Measurements from ENCODE around the gene ALDH1A3. TPM values are rescaled to one million over a fixed set of nuclear protein-coding genes. Genes with fewer than 3 reads are reported as not detected.

The ALDH1A3 gene
- total RNA-seq, 1 experiment from 2014 or later: 983 TPM

GRCh38 chr15:100869151-100869999 is 10.3 kb upstream of the ALDH1A3 start:
- CTCF ChIA-PET: no interaction called here
- no peak for DNase-seq
- no peak overlapping the region for H3K27ac Mint-ChIP-seq (ENCODE audit: unreplicated experiment)
- no TSS peak for BruUV-seq (replicated peaks)
- no peaks in the 10 kb centered on the region for H3K36me3 Mint-ChIP-seq (ENCODE audit: insufficient read depth, unreplicated experiment)
- peak; percentile 37 for TF ChIP-seq CTCF (IDR thresholded peaks at IDR 0.05; ENCODE audit: unreplicated experiment)
- intact Hi-C loops (cut with micrococcal nuclease; ENCODE audit: unreplicated experiment): no loop called here
- H3K27me3 Mint-ChIP-seq (ENCODE audit: unreplicated experiment): no peaks in the 10 kb centered on the region
- H3K4me1 Mint-ChIP-seq (ENCODE audit: low read depth, unreplicated experiment): peaks cover 6% of the 10 kb centered on the region
- no peaks in the 10 kb centered on the region for H3K9me3 Mint-ChIP-seq (ENCODE audit: low read depth, unreplicated experiment)
- no peak overlapping the region for H3K4me3 Mint-ChIP-seq (ENCODE audit: low read depth, unreplicated experiment)

- CTCF ChIA-PET: interaction anchor here (0.6 to 1.6 kb wide), 19 partner anchors 16 to 246 kb away, joined by 3 to 28 read pairs (median 3); no protein-coding TSS in a partner anchor
- H3K4me1 Mint-ChIP-seq (ENCODE audit: low read depth, unreplicated experiment): peaks cover 8% of the 10 kb centered on the region
- peak; percentile 81 for DNase-seq
- no peaks in the 10 kb centered on the region for H3K27me3 Mint-ChIP-seq (ENCODE audit: unreplicated experiment)
- no peak overlapping the region for H3K4me3 Mint-ChIP-seq (ENCODE audit: low read depth, unreplicated experiment)
- no peaks in the 10 kb centered on the region for H3K9me3 Mint-ChIP-seq (ENCODE audit: low read depth, unreplicated experiment)
- intact Hi-C loops (cut with micrococcal nuclease; ENCODE audit: unreplicated experiment): loop anchor here (1.0 to 2.0 kb wide), 3 partner anchors 150 to 245 kb away; no protein-coding TSS in a partner anchor
- BruUV-seq (replicated peaks): no TSS peak
- H3K27ac Mint-ChIP-seq (ENCODE audit: unreplicated experiment): no peak overlapping the region
- TF ChIP-seq CTCF (IDR thresholded peaks at IDR 0.05; ENCODE audit: unreplicated experiment): peak; percentile 72
- H3K36me3 Mint-ChIP-seq (ENCODE audit: insufficient read depth, unreplicated experiment): peaks cover 9% of the 10 kb centered on the region
Measured at GRCh38 chr15:100873029-100873677, 6.5 kb upstream of the ALDH1A3 start.

GRCh38 chr15:100875495-100875894 is 4.1 kb upstream of the ALDH1A3 start:
- no TSS peak for BruUV-seq (replicated peaks)
- no peak for DNase-seq
- no peaks in the 10 kb centered on the region for H3K9me3 Mint-ChIP-seq (ENCODE audit: low read depth, unreplicated experiment)
- no peak for TF ChIP-seq CTCF (IDR thresholded peaks at IDR 0.05; ENCODE audit: unreplicated experiment)
- intact Hi-C loops (cut with micrococcal nuclease; ENCODE audit: unreplicated experiment): no loop called here
- peaks cover 27% of the 10 kb centered on the region for H3K36me3 Mint-ChIP-seq (ENCODE audit: insufficient read depth, unreplicated experiment)
- H3K27me3 Mint-ChIP-seq (ENCODE audit: unreplicated experiment): no peaks in the 10 kb centered on the region
- CTCF ChIA-PET: interaction anchor here (0.7 kb wide), 1 partner anchor 170 kb away, joined by 3 read pairs; no protein-coding TSS in a partner anchor
- peaks cover 14% of the 10 kb centered on the region for H3K4me1 Mint-ChIP-seq (ENCODE audit: low read depth, unreplicated experiment)
- H3K4me3 Mint-ChIP-seq (ENCODE audit: low read depth, unreplicated experiment): no peak overlapping the region
- no peak overlapping the region for H3K27ac Mint-ChIP-seq (ENCODE audit: unreplicated experiment)

- Mint-ChIP-seq H3K27me3 (ENCODE audit: unreplicated experiment) (no peaks in the 10 kb centered on the region), H3K27ac (ENCODE audit: unreplicated experiment) (no peak overlapping the region), H3K4me1 (ENCODE audit: low read depth, unreplicated experiment) (peaks cover 14% of the 10 kb centered on the region), H3K9me3 (ENCODE audit: low read depth, unreplicated experiment) (no peaks in the 10 kb centered on the region), H3K36me3 (ENCODE audit: insufficient read depth, unreplicated experiment) (peaks cover 32% of the 10 kb centered on the region), H3K4me3 (ENCODE audit: low read depth, unreplicated experiment) (no peak overlapping the region)
- DNase-seq: no peak
- BruUV-seq (replicated peaks): no TSS peak
- intact Hi-C loops (cut with micrococcal nuclease; ENCODE audit: unreplicated experiment): no loop called here
- no peak for TF ChIP-seq CTCF (IDR thresholded peaks at IDR 0.05; ENCODE audit: unreplicated experiment)
- CTCF ChIA-PET: interaction anchor here (0.7 kb wide), 1 partner anchor 171 kb away, joined by 3 read pairs; no protein-coding TSS in a partner anchor
Measured at GRCh38 chr15:100875976-100876375, 3.7 kb upstream of the ALDH1A3 start.
